ENCODE data around the gene OSTN.

OSTN gene, protein sequence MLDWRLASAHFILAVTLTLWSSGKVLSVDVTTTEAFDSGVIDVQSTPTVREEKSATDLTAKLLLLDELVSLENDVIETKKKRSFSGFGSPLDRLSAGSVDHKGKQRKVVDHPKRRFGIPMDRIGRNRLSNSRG

DNA sequence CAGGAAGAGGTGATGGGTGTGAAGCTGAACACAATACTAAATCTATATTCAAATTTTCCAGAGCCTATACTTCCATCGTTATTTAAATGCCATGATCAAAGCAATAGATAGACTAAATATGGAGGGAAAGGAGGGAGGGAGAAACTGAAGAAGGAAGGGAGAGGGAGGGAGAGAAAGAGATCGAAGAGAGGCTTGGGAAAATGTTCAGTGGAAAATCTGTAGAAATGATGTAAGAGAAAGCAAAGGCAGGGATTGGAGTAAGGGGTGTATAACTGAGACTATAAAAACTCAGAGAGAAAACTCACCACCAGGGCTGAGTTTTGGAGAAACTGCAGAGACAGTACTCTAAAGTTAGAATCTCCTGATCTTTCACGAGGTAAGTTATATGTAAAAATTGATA is at the start of gene OSTN:
Gene OSTN, plus strand, starts transcription at position 310 of the 400 bp plus-strand sequence. CDS start 13,292 bp downstream, outside the sequence.
- H3K9me3 ChIP-seq (ENCODE audit: control insufficient read depth, insufficient read depth, low read length): no peaks in the 10 kb centered on the region
- H3K4me3 ChIP-seq (ENCODE audit: low read length): no peak within 1 kb of the TSS
- no peak for DNase-seq (ENCODE audit: low read depth, low spot score)
- no peak within 1 kb of the TSS for H3K27ac ChIP-seq (ENCODE audit: low read length)
- H3K36me3 ChIP-seq (ENCODE audit: control insufficient read depth, insufficient read depth, low read length): no peaks in the 10 kb centered on the region
- no CpG with 5 or more reads among the region's 3 CpGs for WGBS (ENCODE audit: insufficient coverage, insufficient read length)
- H3K27me3 ChIP-seq (ENCODE audit: control insufficient read depth, insufficient read depth, low read length): no peaks in the 10 kb centered on the region
- H3K4me1 ChIP-seq (ENCODE audit: control insufficient read depth, insufficient read depth, low read length): no peaks in the 10 kb centered on the region

GRCh38 chr3:191151653-191152052 is 47.4 kb upstream of the OSTN start:
- no peaks in the 10 kb centered on the region for H3K36me3 ChIP-seq (ENCODE audit: control insufficient read depth, insufficient read depth, low read length)
- H3K9me3 ChIP-seq (ENCODE audit: control insufficient read depth, insufficient read depth, low read length): no peaks in the 10 kb centered on the region; the same call in 1 of the 2 replicates
- H3K27me3 ChIP-seq (ENCODE audit: control insufficient read depth, insufficient read depth, low read length): no peaks in the 10 kb centered on the region
- H3K4me1 ChIP-seq (ENCODE audit: control insufficient read depth, insufficient read depth, low read length): no peaks in the 10 kb centered on the region
- no peak overlapping the region for H3K27ac ChIP-seq (ENCODE audit: low read length)
- no CpG with 5 or more reads among the region's 1 CpG for WGBS (ENCODE audit: insufficient coverage, insufficient read length)
- no peak for DNase-seq (ENCODE audit: low read depth, low spot score)
- H3K4me3 ChIP-seq (ENCODE audit: low read length): no peak overlapping the region

- no peak overlapping the region for H3K4me3 ChIP-seq (ENCODE audit: low read length)
- H3K27ac ChIP-seq (ENCODE audit: low read length): no peak overlapping the region
- DNase-seq (ENCODE audit: low read depth, low spot score): no peak
- no peaks in the 10 kb centered on the region for H3K27me3 ChIP-seq (ENCODE audit: control insufficient read depth, insufficient read depth, low read length)
- H3K36me3 ChIP-seq (ENCODE audit: control insufficient read depth, insufficient read depth, low read length): no peaks in the 10 kb centered on the region
- H3K9me3 ChIP-seq (ENCODE audit: control insufficient read depth, insufficient read depth, low read length): no peaks in the 10 kb centered on the region; the same call in 1 of the 2 replicates
- H3K4me1 ChIP-seq (ENCODE audit: control insufficient read depth, insufficient read depth, low read length): no peaks in the 10 kb centered on the region
Observed at GRCh38 chr3:191154827-191155226, 44.2 kb upstream of the OSTN start.

GRCh38 chr3:191158247-191158646 is 40.8 kb upstream of the OSTN start:
- no peaks in the 10 kb centered on the region for H3K4me1 ChIP-seq (ENCODE audit: control insufficient read depth, insufficient read depth, low read length)
- WGBS (ENCODE audit: insufficient coverage, insufficient read length): no CpG with 5 or more reads among the region's 1 CpG
- no peaks in the 10 kb centered on the region for H3K27me3 ChIP-seq (ENCODE audit: control insufficient read depth, insufficient read depth, low read length)
- no peak overlapping the region for H3K4me3 ChIP-seq (ENCODE audit: low read length)
- H3K36me3 ChIP-seq (ENCODE audit: control insufficient read depth, insufficient read depth, low read length): no peaks in the 10 kb centered on the region
- H3K27ac ChIP-seq (ENCODE audit: low read length): no peak overlapping the region
- no peaks in the 10 kb centered on the region; the same call in 1 of the 2 replicates for H3K9me3 ChIP-seq (ENCODE audit: control insufficient read depth, insufficient read depth, low read length)
- no peak for DNase-seq (ENCODE audit: low read depth, low spot score)

GRCh38 chr3:191158815-191159214 is 40.2 kb upstream of the OSTN start:
- no peaks in the 10 kb centered on the region for H3K27me3 ChIP-seq (ENCODE audit: control insufficient read depth, insufficient read depth, low read length)
- H3K27ac ChIP-seq (ENCODE audit: low read length): no peak overlapping the region
- no peak for DNase-seq (ENCODE audit: low read depth, low spot score)
- H3K36me3 ChIP-seq (ENCODE audit: control insufficient read depth, insufficient read depth, low read length): no peaks in the 10 kb centered on the region
- H3K9me3 ChIP-seq (ENCODE audit: control insufficient read depth, insufficient read depth, low read length): no peaks in the 10 kb centered on the region; the same call in 1 of the 2 replicates
- no peaks in the 10 kb centered on the region for H3K4me1 ChIP-seq (ENCODE audit: control insufficient read depth, insufficient read depth, low read length)
- no peak overlapping the region for H3K4me3 ChIP-seq (ENCODE audit: low read length)
- WGBS (ENCODE audit: insufficient coverage, insufficient read length): no CpG with 5 or more reads among the region's 1 CpG

DNA sequence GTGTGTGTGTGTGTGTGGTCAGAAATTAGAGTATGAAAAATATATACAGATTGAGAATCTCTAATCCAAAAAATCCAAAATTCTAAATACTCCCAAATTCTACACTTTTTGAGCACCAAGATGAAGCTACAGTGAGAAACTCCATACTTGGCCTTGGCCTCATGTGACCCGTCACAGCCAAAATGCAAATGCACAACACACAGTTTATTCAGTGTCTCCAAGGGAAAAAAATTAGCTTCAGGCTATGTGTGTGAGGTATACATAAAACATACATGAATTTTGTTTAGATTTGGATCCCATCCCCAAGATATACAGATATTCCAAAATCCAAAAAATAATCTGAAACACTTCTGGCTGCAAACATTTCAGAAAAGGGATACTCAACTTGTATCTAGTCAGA is 33.2 kb upstream of the OSTN start:
- Histone ChIP-seq H3K27ac (ENCODE audit: low read length) (no peak overlapping the region), H3K36me3 (ENCODE audit: control insufficient read depth, insufficient read depth, low read length) (no peaks in the 10 kb centered on the region), H3K27me3 (ENCODE audit: control insufficient read depth, insufficient read depth, low read length) (no peaks in the 10 kb centered on the region), H3K9me3 (ENCODE audit: control insufficient read depth, insufficient read depth, low read length) (no peaks in the 10 kb centered on the region), H3K4me3 (ENCODE audit: low read length) (no peak overlapping the region), H3K4me1 (ENCODE audit: control insufficient read depth, insufficient read depth, low read length) (no peaks in the 10 kb centered on the region)
- no peak for DNase-seq (ENCODE audit: low read depth, low spot score)
- WGBS (ENCODE audit: insufficient coverage, insufficient read length): no CpG with 5 or more reads among the region's 1 CpG

DNA sequence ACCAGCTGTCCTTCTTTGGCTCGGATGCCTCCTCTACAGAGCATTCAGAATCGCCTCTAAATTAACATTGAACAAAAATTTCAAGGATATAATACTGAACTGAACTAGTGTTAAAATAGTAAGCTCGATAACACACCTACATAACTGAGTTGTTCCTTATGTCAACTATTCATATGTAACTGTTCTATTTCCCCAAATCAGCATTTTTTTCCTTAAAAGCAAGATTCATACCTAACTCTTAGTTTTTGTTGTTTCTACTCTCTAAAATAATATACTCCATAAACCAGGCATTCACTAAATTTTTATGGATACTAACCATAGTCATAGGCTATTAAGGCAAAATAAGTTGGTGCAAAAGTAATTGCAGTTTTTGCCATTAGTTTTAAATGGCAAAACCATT is 32.7 kb upstream of the OSTN start:
- Histone ChIP-seq H3K27me3 (ENCODE audit: control insufficient read depth, insufficient read depth, low read length) (no peaks in the 10 kb centered on the region), H3K4me1 (ENCODE audit: control insufficient read depth, insufficient read depth, low read length) (no peaks in the 10 kb centered on the region), H3K36me3 (ENCODE audit: control insufficient read depth, insufficient read depth, low read length) (no peaks in the 10 kb centered on the region), H3K9me3 (ENCODE audit: control insufficient read depth, insufficient read depth, low read length) (no peaks in the 10 kb centered on the region), H3K4me3 (ENCODE audit: low read length) (no peak overlapping the region), H3K27ac (ENCODE audit: low read length) (no peak overlapping the region)
- DNase-seq (ENCODE audit: low read depth, low spot score): no peak
- WGBS (ENCODE audit: insufficient coverage, insufficient read length): no CpG with 5 or more reads among the region's 3 CpGs

- Histone ChIP-seq H3K36me3 (ENCODE audit: control insufficient read depth, insufficient read depth, low read length) (no peaks in the 10 kb centered on the region), H3K27me3 (ENCODE audit: control insufficient read depth, insufficient read depth, low read length) (no peaks in the 10 kb centered on the region), H3K9me3 (ENCODE audit: control insufficient read depth, insufficient read depth, low read length) (no peaks in the 10 kb centered on the region), H3K4me3 (ENCODE audit: low read length) (no peak overlapping the region), H3K27ac (ENCODE audit: low read length) (no peak overlapping the region), H3K4me1 (ENCODE audit: control insufficient read depth, insufficient read depth, low read length) (no peaks in the 10 kb centered on the region)
- DNase-seq (ENCODE audit: low read depth, low spot score): no peak
Observed at GRCh38 chr3:191169566-191169965, 29.5 kb upstream of the OSTN start.

- Histone ChIP-seq H3K4me1 (ENCODE audit: control insufficient read depth, insufficient read depth, low read length) (no peaks in the 10 kb centered on the region), H3K27me3 (ENCODE audit: control insufficient read depth, insufficient read depth, low read length) (no peaks in the 10 kb centered on the region), H3K9me3 (ENCODE audit: control insufficient read depth, insufficient read depth, low read length) (no peaks in the 10 kb centered on the region), H3K27ac (ENCODE audit: low read length) (no peak overlapping the region), H3K36me3 (ENCODE audit: control insufficient read depth, insufficient read depth, low read length) (no peaks in the 10 kb centered on the region), H3K4me3 (ENCODE audit: low read length) (no peak overlapping the region)
- WGBS (ENCODE audit: insufficient coverage, insufficient read length): no CpG with 5 or more reads among the region's 2 CpGs
- no peak for DNase-seq (ENCODE audit: low read depth, low spot score)
Observed at GRCh38 chr3:191170097-191170496, 28.9 kb upstream of the OSTN start.

DNA sequence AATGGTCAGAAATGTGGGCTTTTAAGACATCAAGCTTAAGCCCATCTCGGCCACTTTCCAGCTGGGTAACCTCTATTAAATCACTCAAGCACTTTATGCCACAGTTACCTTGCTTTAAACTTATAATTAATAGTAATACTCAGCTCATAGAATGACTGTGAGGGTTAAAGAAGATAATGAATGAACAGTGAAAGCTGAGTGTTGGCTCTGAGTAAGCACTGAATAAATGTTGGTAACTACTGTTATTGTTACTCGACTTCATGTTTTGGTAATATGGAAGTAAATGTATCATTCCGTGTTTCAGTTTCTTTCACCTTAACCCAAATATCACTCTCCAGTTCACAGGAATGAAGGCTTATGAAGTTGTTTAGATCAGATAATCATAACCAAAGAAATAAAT is 23.9 kb upstream of the OSTN start:
- Histone ChIP-seq H3K9me3 (ENCODE audit: control insufficient read depth, insufficient read depth, low read length) (no peaks in the 10 kb centered on the region), H3K36me3 (ENCODE audit: control insufficient read depth, insufficient read depth, low read length) (no peaks in the 10 kb centered on the region), H3K4me1 (ENCODE audit: control insufficient read depth, insufficient read depth, low read length) (no peaks in the 10 kb centered on the region), H3K27me3 (ENCODE audit: control insufficient read depth, insufficient read depth, low read length) (no peaks in the 10 kb centered on the region), H3K4me3 (ENCODE audit: low read length) (no peak overlapping the region), H3K27ac (ENCODE audit: low read length) (no peak overlapping the region)
- no CpG with 5 or more reads among the region's 3 CpGs for WGBS (ENCODE audit: insufficient coverage, insufficient read length)
- DNase-seq (ENCODE audit: low read depth, low spot score): no peak

DNA sequence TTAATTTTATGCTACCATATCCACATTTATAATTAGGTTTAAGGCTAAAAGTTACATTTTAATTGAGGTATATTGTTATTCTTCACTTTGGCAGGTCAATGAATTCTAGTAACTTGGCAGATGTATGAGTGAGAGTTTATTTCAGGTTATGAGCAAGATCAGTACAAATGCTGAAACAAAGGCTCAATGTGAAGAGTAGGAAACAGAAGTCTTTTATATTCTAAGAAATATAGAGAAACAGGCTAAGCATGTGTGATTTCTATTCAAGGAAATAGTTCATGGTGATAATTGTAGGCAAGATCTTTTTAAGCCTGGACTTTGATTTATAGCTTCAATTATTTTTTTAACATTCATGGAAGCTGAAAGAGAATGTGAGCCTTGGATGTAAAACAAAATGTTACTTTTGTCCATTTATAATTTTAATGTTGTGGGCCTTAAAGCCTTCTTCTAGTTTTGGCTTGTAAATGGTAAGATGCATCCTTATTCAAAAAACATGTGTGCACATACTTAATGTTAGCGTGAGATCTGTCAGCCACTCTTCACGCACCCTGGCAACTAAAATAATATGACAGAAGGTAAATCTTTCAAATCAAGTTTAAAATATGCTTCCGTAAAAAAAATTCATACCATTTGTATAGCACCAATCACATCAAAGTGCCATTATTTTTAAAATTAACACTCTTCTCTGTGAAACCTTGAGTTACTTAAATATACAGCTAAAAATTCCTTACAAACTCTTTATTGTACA is 22.8 kb upstream of the OSTN start:
- H3K9me3 ChIP-seq (ENCODE audit: control insufficient read depth, insufficient read depth, low read length): no peaks in the 10 kb centered on the region
- H3K27me3 ChIP-seq (ENCODE audit: control insufficient read depth, insufficient read depth, low read length): no peaks in the 10 kb centered on the region
- H3K4me3 ChIP-seq (ENCODE audit: low read length): no peak overlapping the region
- no CpG with 5 or more reads among the region's 3 CpGs for WGBS (ENCODE audit: insufficient coverage, insufficient read length)
- no peak for DNase-seq (ENCODE audit: low read depth, low spot score)
- no peaks in the 10 kb centered on the region for H3K4me1 ChIP-seq (ENCODE audit: control insufficient read depth, insufficient read depth, low read length)
- no peaks in the 10 kb centered on the region for H3K36me3 ChIP-seq (ENCODE audit: control insufficient read depth, insufficient read depth, low read length)
- H3K27ac ChIP-seq (ENCODE audit: low read length): no peak overlapping the region
